GM23338 (cell line): ENCODE measurements around the gene KCNT1. TPM values are rescaled to one million over a fixed set of nuclear protein-coding genes. Genes with fewer than 3 reads are reported as not detected.
A peak's percentile ranks its signal among the peaks of the same experiment; 100 is the strongest.

Experiments used
- ATAC-seq: fragments of 200-7000 bp; cut with Tn5 transposase; 3 replicates; pipeline ENCODE4 v1.9.1; 2020
- DNase-seq: peaks from one replicate; pipeline ENCODE4 v3.0.0-alpha.2; 2015; ENCODE audit warnings: low spot score
- H2AFZ ChIP-seq: fragments of 200-600 bp; sonication (generic); 2 replicates; pipeline ENCODE4 v1.8.0; 2016; ENCODE audit warnings: antibody characterized with exemption, mild to moderate bottlenecking, moderate library complexity
- H3F3A ChIP-seq: fragments of 200-600 bp; sonication (generic); replicated peaks from 2 replicates; pipeline ENCODE4 v1.8.0; 2017; ENCODE audit warnings: antibody characterized with exemption, mixed run types, low read depth
- H3K27ac ChIP-seq: fragments of 200-600 bp; sonication (generic); 2 replicates; pipeline ENCODE4 v1.6.1; 2016; ENCODE audit warnings: low read depth
- H3K27me3 ChIP-seq: fragments of 200-600 bp; sonication (generic); 2 replicates; pipeline ENCODE4 v1.8.0; 2016; ENCODE audit warnings: mild to moderate bottlenecking, mixed run types, moderate library complexity; ENCODE audit not compliant: insufficient read depth
- H3K36me3 ChIP-seq: fragments of 200-600 bp; sonication (generic); 2 replicates; pipeline ENCODE4 v1.8.0; 2016; ENCODE audit warnings: mild to moderate bottlenecking; ENCODE audit not compliant: insufficient read depth
- H3K4me1 ChIP-seq: fragments of 200-600 bp; sonication (generic); 2 replicates; pipeline ENCODE4 v1.8.0; 2016; ENCODE audit warnings: mild to moderate bottlenecking, moderate library complexity; ENCODE audit not compliant: insufficient read depth
- H3K4me2 ChIP-seq: fragments of 200-600 bp; sonication (generic); 2 replicates; pipeline ENCODE4 v1.7.1; 2017; ENCODE audit warnings: mixed run types
- H3K4me3 ChIP-seq: fragments of 200-600 bp; sonication (generic); 2 replicates; pipeline ENCODE4 v1.6.1; 2016; ENCODE audit warnings: mixed run types
- H3K79me2 ChIP-seq: fragments of 200-600 bp; sonication (generic); replicated peaks from 2 replicates; pipeline ENCODE4 v1.8.0; 2017; ENCODE audit warnings: mild to moderate bottlenecking; ENCODE audit not compliant: insufficient read depth
- H3K9me2 ChIP-seq: fragments of 200-600 bp; sonication (generic); 2 replicates; pipeline ENCODE4 v1.8.0; 2017; ENCODE audit not compliant: insufficient read depth
- H4K20me1 ChIP-seq: fragments of 200-600 bp; sonication (generic); replicated peaks from 2 replicates; pipeline ENCODE4 v1.8.0; 2017; ENCODE audit warnings: mild to moderate bottlenecking; ENCODE audit not compliant: insufficient read depth
- H3K27ac Mint-ChIP-seq: 2 replicates; pipeline ENCODE4 v1.8.0; 2020; ENCODE audit warnings: inconsistent platforms, mild to moderate bottlenecking, moderate library complexity, mixed read lengths
- H3K27me3 Mint-ChIP-seq: 3 replicates; pipeline ENCODE4 v1.8.0; 2022; ENCODE audit warnings: low read depth, mild to moderate bottlenecking, moderate library complexity, mixed read lengths, inconsistent platforms; ENCODE audit not compliant: insufficient read depth, poor library complexity
- H3K36me3 Mint-ChIP-seq: 3 replicates; pipeline ENCODE4 v1.8.0; 2021; ENCODE audit warnings: low read depth, mild to moderate bottlenecking, inconsistent platforms, moderate library complexity, mixed read lengths
- H3K4me1 Mint-ChIP-seq: 3 replicates; pipeline ENCODE4 v1.8.0; 2020; ENCODE audit warnings: mild to moderate bottlenecking, inconsistent platforms, mixed read lengths
- H3K4me3 Mint-ChIP-seq: 3 replicates; pipeline ENCODE4 v1.8.0; 2021; ENCODE audit warnings: moderate library complexity, mild to moderate bottlenecking, inconsistent platforms, mixed read lengths
- H3K9me3 Mint-ChIP-seq: 3 replicates; pipeline ENCODE4 v1.8.0; 2020; ENCODE audit warnings: moderate library complexity, mild to moderate bottlenecking, inconsistent platforms, mixed read lengths
- CREB1 ChIP-seq: fragments of 250-450 bp; sonication (Bioruptor Pico); IDR thresholded peaks from 2 replicates; pipeline ENCODE4 v1.5.0; 2020; ENCODE audit warnings: low read depth, mild to moderate bottlenecking, moderate library complexity
- CTCF ChIP-seq, 2 experiments: fragments of 200-600 bp in 1 of 2; sonication (generic) in 1 of 2; conservative IDR thresholded peaks; 2 replicates each; pipeline versions ENCODE4 v1.5.1 to v1.6.1; 2016 to 2017; ENCODE audit warnings: antibody characterized with exemption in 2 of 2, low read depth in 2 of 2, mild to moderate bottlenecking in 2 of 2, moderate library complexity in 1 of 2
- ETS1 ChIP-seq: IDR thresholded peaks from 2 replicates; pipeline ENCODE4 v1.6.1; 2016; ENCODE audit warnings: antibody characterized with exemption
- JUNB ChIP-seq: IDR thresholded peaks from one replicate; pipeline ENCODE4 v1.6.1; 2016; ENCODE audit warnings: antibody characterized with exemption; ENCODE audit not compliant: unreplicated experiment
- NANOG ChIP-seq: IDR thresholded peaks from 2 replicates; pipeline ENCODE4 v1.6.1; 2016; ENCODE audit warnings: antibody characterized with exemption, borderline replicate concordance
- POLR2AphosphoS5 ChIP-seq: IDR thresholded peaks from 2 replicates; pipeline ENCODE4 v1.6.1; 2016; ENCODE audit warnings: antibody characterized with exemption, low read depth
- REST ChIP-seq: IDR thresholded peaks from one replicate; pipeline ENCODE4 v1.6.1; 2018; ENCODE audit warnings: antibody characterized with exemption; ENCODE audit not compliant: unreplicated experiment
- ZNF114 ChIP-seq: fragments of 250-450 bp; sonication (Bioruptor Pico); IDR thresholded peaks from 2 replicates; pipeline ENCODE4 v1.5.0; 2020; ENCODE audit warnings: mild to moderate bottlenecking, moderate library complexity
- ZNF331 ChIP-seq: fragments of 250-450 bp; sonication (Bioruptor Pico); IDR thresholded peaks from 2 replicates; pipeline ENCODE4 v1.5.0; 2020; ENCODE audit warnings: low read depth, mild to moderate bottlenecking, moderate library complexity
- polyA plus RNA-seq: library from polyadenylated mRNA; unstranded; fragments of >200 nt; fragmentation: Nextera tagmentation; extraction: Ambion mirVana; gene quantifications from 2 replicates; pipeline ENCODE4 v1.2.1, GENCODE V29; 2016
- total RNA-seq: library from RNA; depleted of rRNA; stranded (reverse); fragments of >200 nt; shearing (Covaris generic); gene quantifications from 2 replicates; pipeline ENCODE4 v1.2.3, GENCODE V29; 2014

The KCNT1 gene
- total and polyA plus RNA-seq, 2 experiments from 2014 or later, result 0.05 to 0.28 TPM

GRCh38 chr9:135839516-135839915 is 137.5 kb downstream of the KCNT1 start:
- ATAC-seq, result no peak
- peaks cover 35% of the 10 kb centered on the region for H4K20me1 ChIP-seq

GRCh38 chr9:135840107-135840506 is 138.1 kb downstream of the KCNT1 start:
- H3K36me3 ChIP-seq, result no peaks in the 10 kb centered on the region
- no peaks in the 10 kb centered on the region for H3K9me2 ChIP-seq
- peaks cover 86% of the 10 kb centered on the region for H3K79me2 ChIP-seq
- peaks cover 39% of the 10 kb centered on the region for H4K20me1 ChIP-seq
- no peak overlapping the region for H3K27ac ChIP-seq
- H3F3A ChIP-seq, result no peaks in the 10 kb centered on the region
- peak; percentile 81 for ATAC-seq
- no peak overlapping the region for H3K4me3 ChIP-seq
- H3K4me2 ChIP-seq, result peak overlapping the region; percentile 32; the same call in 1 of the 2 replicates
- TF ChIP-seq ETS1, result no peak
- no peak for TF ChIP-seq REST
- no peak for TF ChIP-seq POLR2AphosphoS5
- no peak for TF ChIP-seq CTCF (conservative IDR thresholded peaks at IDR 0.05; ENCODE audit: low read depth in 2 of 2)
- no peak for TF ChIP-seq CREB1 (CRISPR knock-in tag)
- no peak for TF ChIP-seq ZNF331
- no peak for TF ChIP-seq JUNB
- TF ChIP-seq NANOG, result no peak
- TF ChIP-seq ZNF114 (CRISPR knock-in tag), result no peak
- Mint-ChIP-seq H3K27ac (peak overlapping the region; percentile 62), H3K36me3 (peaks cover 28% of the 10 kb centered on the region), H3K9me3 (peaks cover 12% of the 10 kb centered on the region; the same call in 2 of the 3 replicates), H3K27me3 (peaks cover 2% of the 10 kb centered on the region), H3K4me3 (no peak overlapping the region), H3K4me1 (peaks cover 10% of the 10 kb centered on the region; the same call in 2 of the 3 replicates)
- H3K4me1 ChIP-seq, result peaks cover 17% of the 10 kb centered on the region
- H3K27me3 ChIP-seq, result no peaks in the 10 kb centered on the region
- no peak for DNase-seq
- H2AFZ ChIP-seq, result no peak overlapping the region

More at GRCh38 chr9:135839516-135839915, 137.5 kb downstream of the KCNT1 start:
- no peak overlapping the region for H3K27ac Mint-ChIP-seq
- no peaks in the 10 kb centered on the region for H3F3A ChIP-seq
- no peak for DNase-seq
- no peak overlapping the region for H3K4me2 ChIP-seq
- TF ChIP-seq REST, result no peak
- no peak overlapping the region for H2AFZ ChIP-seq
- no peaks in the 10 kb centered on the region for H3K27me3 ChIP-seq
- peaks cover 6% of the 10 kb centered on the region; the same call in 2 of the 3 replicates for H3K9me3 Mint-ChIP-seq
- no peak overlapping the region for H3K4me3 ChIP-seq
- no peak overlapping the region for H3K4me3 Mint-ChIP-seq
- H3K4me1 ChIP-seq, result peaks cover 17% of the 10 kb centered on the region
- H3K36me3 ChIP-seq, result no peaks in the 10 kb centered on the region
- H3K36me3 Mint-ChIP-seq, result peaks cover 22% of the 10 kb centered on the region
- H3K27ac ChIP-seq, result no peak overlapping the region
- H3K27me3 Mint-ChIP-seq, result peaks cover 2% of the 10 kb centered on the region
- H3K79me2 ChIP-seq, result peaks cover 86% of the 10 kb centered on the region
- no peaks in the 10 kb centered on the region for H3K9me2 ChIP-seq
- peaks cover 10% of the 10 kb centered on the region; the same call in 2 of the 3 replicates for H3K4me1 Mint-ChIP-seq
